Loucy (cell line): ENCODE data around the gene PRDX4.

ENCODE experiments used
- EZH2phosphoT487 ChIP-seq: fragments of 200-600 bp; IDR thresholded peaks from 2 replicates; pipeline ENCODE4 v1.6.1; 2018; ENCODE audit warnings: antibody characterized with exemption, mild to moderate bottlenecking, moderate library complexity, borderline replicate concordance
- TF ChIP-seq, protein P1 (sequence below): fragments of 200-600 bp; sonication (generic); conservative IDR thresholded peaks from 2 replicates; pipeline ENCODE4 v1.5.1; 2014; ENCODE audit warnings: mild to moderate bottlenecking, antibody characterized with exemption, low read length

GRCh38 chrX:23664496-23664895, 2.8 kb upstream of the PRDX4 start:
- TF ChIP-seq, protein P1, sequence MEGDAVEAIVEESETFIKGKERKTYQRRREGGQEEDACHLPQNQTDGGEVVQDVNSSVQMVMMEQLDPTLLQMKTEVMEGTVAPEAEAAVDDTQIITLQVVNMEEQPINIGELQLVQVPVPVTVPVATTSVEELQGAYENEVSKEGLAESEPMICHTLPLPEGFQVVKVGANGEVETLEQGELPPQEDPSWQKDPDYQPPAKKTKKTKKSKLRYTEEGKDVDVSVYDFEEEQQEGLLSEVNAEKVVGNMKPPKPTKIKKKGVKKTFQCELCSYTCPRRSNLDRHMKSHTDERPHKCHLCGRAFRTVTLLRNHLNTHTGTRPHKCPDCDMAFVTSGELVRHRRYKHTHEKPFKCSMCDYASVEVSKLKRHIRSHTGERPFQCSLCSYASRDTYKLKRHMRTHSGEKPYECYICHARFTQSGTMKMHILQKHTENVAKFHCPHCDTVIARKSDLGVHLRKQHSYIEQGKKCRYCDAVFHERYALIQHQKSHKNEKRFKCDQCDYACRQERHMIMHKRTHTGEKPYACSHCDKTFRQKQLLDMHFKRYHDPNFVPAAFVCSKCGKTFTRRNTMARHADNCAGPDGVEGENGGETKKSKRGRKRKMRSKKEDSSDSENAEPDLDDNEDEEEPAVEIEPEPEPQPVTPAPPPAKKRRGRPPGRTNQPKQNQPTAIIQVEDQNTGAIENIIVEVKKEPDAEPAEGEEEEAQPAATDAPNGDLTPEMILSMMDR, result no peak
- TF ChIP-seq EZH2phosphoT487, result no peak
